Measurements from ENCODE around the gene PPP6R3.

DNA sequence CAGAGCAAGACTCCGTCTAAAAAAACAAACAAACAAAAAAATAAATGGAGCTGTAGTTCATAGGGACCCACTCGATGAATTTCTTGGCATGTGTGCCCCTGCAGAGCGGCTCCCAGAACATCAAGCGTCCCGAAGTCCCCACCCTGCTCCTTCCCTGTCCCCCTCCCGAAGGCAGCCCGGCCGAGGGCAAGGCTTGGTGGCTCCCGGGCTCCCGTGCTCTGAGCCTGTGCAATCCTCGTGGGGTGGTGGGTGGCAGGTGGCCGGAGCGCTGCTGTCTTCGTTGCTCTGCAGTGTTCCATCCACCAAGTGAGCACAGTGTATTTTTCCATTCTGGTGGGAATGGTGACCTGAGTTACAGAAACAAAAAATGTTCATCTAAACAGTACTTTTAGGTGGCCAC is 190.2 kb downstream of the PPP6R3 start:
- no peak for TF ChIP-seq EP300 (IDR thresholded peaks at IDR 0.05)
- TF ChIP-seq, protein P1, sequence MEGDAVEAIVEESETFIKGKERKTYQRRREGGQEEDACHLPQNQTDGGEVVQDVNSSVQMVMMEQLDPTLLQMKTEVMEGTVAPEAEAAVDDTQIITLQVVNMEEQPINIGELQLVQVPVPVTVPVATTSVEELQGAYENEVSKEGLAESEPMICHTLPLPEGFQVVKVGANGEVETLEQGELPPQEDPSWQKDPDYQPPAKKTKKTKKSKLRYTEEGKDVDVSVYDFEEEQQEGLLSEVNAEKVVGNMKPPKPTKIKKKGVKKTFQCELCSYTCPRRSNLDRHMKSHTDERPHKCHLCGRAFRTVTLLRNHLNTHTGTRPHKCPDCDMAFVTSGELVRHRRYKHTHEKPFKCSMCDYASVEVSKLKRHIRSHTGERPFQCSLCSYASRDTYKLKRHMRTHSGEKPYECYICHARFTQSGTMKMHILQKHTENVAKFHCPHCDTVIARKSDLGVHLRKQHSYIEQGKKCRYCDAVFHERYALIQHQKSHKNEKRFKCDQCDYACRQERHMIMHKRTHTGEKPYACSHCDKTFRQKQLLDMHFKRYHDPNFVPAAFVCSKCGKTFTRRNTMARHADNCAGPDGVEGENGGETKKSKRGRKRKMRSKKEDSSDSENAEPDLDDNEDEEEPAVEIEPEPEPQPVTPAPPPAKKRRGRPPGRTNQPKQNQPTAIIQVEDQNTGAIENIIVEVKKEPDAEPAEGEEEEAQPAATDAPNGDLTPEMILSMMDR (IDR thresholded peaks at IDR 0.05) = no peak
- TF ChIP-seq POLR2A (IDR thresholded peaks at IDR 0.05) = no peak
